CD4-positive, alpha-beta T cell treated with Interleukin-15 for 1 hour (primary cell): ENCODE results near the gene NSD1.
"Not testable (repeated sequence)": the region's sequence is repeated elsewhere in the genome, so short reads cannot be mapped to it uniquely, and the experiment has no call there.

ENCODE experiments used
- DNase-seq: peaks from one replicate; pipeline ENCODE4 v3.0.0-alpha.2; 2020

NSD1 gene

GRCh38 chr5:177177847-177178437 is 44.4 kb downstream of the NSD1 start:
- DNase-seq = not testable (repeated sequence)

GRCh38 chr5:177178733-177179304 is 45.2 kb downstream of the NSD1 start:
- no peak for DNase-seq

GRCh38 chr5:177179431-177179830 is 45.9 kb downstream of the NSD1 start:
- no peak for DNase-seq

GRCh38 chr5:177183142-177183541 is 49.6 kb downstream of the NSD1 start:
- no peak for DNase-seq

GRCh38 chr5:177183766-177184360 is 50.3 kb downstream of the NSD1 start:
- DNase-seq = no peak

GRCh38 chr5:177185993-177186392 is 52.4 kb downstream of the NSD1 start:
- no peak for DNase-seq

GRCh38 chr5:177186645-177187044 is 53.1 kb downstream of the NSD1 start:
- no peak for DNase-seq

GRCh38 chr5:177188775-177189174 is 55.2 kb downstream of the NSD1 start:
- no peak for DNase-seq

- no peak for DNase-seq
These were observed 55.8 kb downstream of the NSD1 start for GRCh38 chr5:177189416-177189815.

- DNase-seq = no peak
These were observed 56.4 kb downstream of the NSD1 start for GRCh38 chr5:177189965-177190364.

GRCh38 chr5:177194268-177194667 is 60.7 kb downstream of the NSD1 start:
- no peak for DNase-seq

GRCh38 chr5:177195307-177195952 is 61.9 kb downstream of the NSD1 start:
- DNase-seq = no peak

- no peak for DNase-seq
These were observed 65.2 kb downstream of the NSD1 start for GRCh38 chr5:177198738-177199137.

- no peak for DNase-seq
These were observed 70.7 kb downstream of the NSD1 start for GRCh38 chr5:177204281-177204680.

- DNase-seq = no peak
These were observed 76.0 kb downstream of the NSD1 start for GRCh38 chr5:177209610-177210009.

GRCh38 chr5:177212242-177212641 is 78.7 kb downstream of the NSD1 start:
- DNase-seq = no peak

- DNase-seq = no peak
These were observed 87.0 kb downstream of the NSD1 start for GRCh38 chr5:177220576-177220975.

- no peak for DNase-seq
These were observed 88.7 kb downstream of the NSD1 start for GRCh38 chr5:177222269-177222668.

GRCh38 chr5:177225798-177226197 is 92.2 kb downstream of the NSD1 start:
- no peak for DNase-seq

GRCh38 chr5:177226860-177227259 is 93.3 kb downstream of the NSD1 start:
- no peak for DNase-seq

- no peak for DNase-seq
These were observed 95.2 kb downstream of the NSD1 start for GRCh38 chr5:177228751-177229150.

GRCh38 chr5:177230660-177231059 is 97.1 kb downstream of the NSD1 start:
- DNase-seq = no peak

GRCh38 chr5:177231479-177232250 is 98.1 kb downstream of the NSD1 start:
- no peak for DNase-seq
